Measurements from ENCODE around the gene ZNF276.
"Not testable (repeated sequence)": the region's sequence is repeated elsewhere in the genome, so short reads cannot be mapped to it uniquely, and the experiment has no call there.

ZNF276 gene

GRCh38 chr16:89688395-89688794 is 32.9 kb upstream of the ZNF276 start:
- Histone ChIP-seq H3K27ac (no peak overlapping the region), H3K9ac (ENCODE audit: insufficient read length) (no peak overlapping the region)

DNA sequence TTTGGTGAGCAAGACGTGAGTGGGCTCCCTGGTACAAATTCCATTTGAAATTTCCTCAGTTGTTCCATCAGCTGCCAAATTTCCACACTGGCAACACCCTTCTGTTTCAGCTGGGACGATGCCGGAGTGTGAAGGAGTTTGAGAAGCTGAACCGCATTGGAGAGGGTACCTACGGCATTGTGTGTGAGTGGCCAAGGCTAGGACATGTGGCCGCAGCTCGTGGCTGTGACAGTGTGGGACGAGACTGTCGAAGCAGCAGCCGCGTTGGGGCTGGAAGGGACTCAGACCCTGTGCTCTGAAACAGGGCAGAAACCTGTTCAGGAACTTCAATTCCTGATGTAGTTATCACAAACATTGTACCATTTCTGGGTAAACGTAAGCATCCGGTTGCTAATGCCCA is 32.2 kb upstream of the ZNF276 start:
- Histone ChIP-seq H3K36me3 (ENCODE audit: insufficient read depth, low read length) (peaks cover 2% of the 10 kb centered on the region; the same call in 1 of the 2 replicates), H3K9me3 (ENCODE audit: low read depth, low read length) (no peaks in the 10 kb centered on the region), H3K27ac (no peak overlapping the region), H3K4me3 (no peak overlapping the region), H3K9ac (ENCODE audit: insufficient read length) (no peak overlapping the region)
- TF ChIP-seq FOXP2 (optimal IDR thresholded peaks at IDR 0.05; ENCODE audit: control extremely low read depth, extremely low read length, insufficient read depth) (no peak), POLR2AphosphoS5 (IDR thresholded peaks at IDR 0.05; ENCODE audit: borderline replicate concordance, low read depth, low read length) (no peak), EZH2 (IDR thresholded peaks at IDR 0.05) (no peak)
- no peak for DNase-seq (ENCODE audit: low read depth, low spot score)

More at GRCh38 chr16:89688395-89688794, 32.9 kb upstream of the ZNF276 start:
- TF ChIP-seq EZH2 (IDR thresholded peaks at IDR 0.05) (no peak), POLR2AphosphoS5 (IDR thresholded peaks at IDR 0.05; ENCODE audit: borderline replicate concordance, low read depth, low read length) (no peak), FOXP2 (optimal IDR thresholded peaks at IDR 0.05; ENCODE audit: control extremely low read depth, extremely low read length, insufficient read depth) (no peak)
- peaks cover 2% of the 10 kb centered on the region; the same call in 1 of the 2 replicates for H3K36me3 ChIP-seq (ENCODE audit: insufficient read depth, low read length)
- H3K4me3 ChIP-seq: no peak overlapping the region
- no peaks in the 10 kb centered on the region for H3K9me3 ChIP-seq (ENCODE audit: low read depth, low read length)
- no peak for DNase-seq (ENCODE audit: low read depth, low spot score)

GRCh38 chr16:89689621-89690020 is 31.7 kb upstream of the ZNF276 start:
- H3K4me3 ChIP-seq; H3K27ac ChIP-seq; H3K36me3 ChIP-seq (ENCODE audit: insufficient read depth, low read length); H3K9ac ChIP-seq (ENCODE audit: insufficient read length); DNase-seq (ENCODE audit: low read depth, low spot score); H3K9me3 ChIP-seq (ENCODE audit: low read depth, low read length): not testable (repeated sequence)

DNA sequence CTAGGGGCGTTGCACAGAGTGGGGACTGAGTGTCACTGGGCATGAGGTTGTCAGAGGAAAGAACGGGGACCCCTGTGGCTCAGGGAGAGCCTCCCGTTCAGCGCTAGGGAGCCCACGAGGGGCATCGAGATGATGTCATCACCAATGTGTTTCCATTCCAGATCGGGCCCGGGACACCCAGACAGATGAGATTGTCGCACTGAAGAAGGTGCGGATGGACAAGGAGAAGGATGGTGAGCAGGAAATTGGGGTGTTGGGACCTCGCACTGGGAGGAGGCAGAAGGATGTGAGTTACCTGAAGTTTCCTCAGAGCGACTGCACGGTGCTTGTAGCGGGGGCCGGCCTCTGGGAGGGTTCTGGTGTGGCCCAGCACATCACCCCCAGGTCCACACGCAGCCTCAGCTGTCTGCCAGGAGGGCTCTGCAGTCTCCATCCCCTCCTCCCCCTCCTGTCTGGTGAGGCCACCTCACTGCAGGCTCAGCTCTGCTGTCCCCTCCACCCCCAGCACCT is 30.9 kb upstream of the ZNF276 start:
- DNase-seq (ENCODE audit: low read depth, low spot score): no peak

GRCh38 chr16:89691231-89691985 is 29.9 kb upstream of the ZNF276 start:
- DNase-seq (ENCODE audit: low read depth, low spot score): no peak
- Histone ChIP-seq H3K27ac (no peak overlapping the region), H3K9ac (ENCODE audit: insufficient read length) (no peak overlapping the region), H3K4me3 (no peak overlapping the region), H3K9me3 (ENCODE audit: low read depth, low read length) (no peaks in the 10 kb centered on the region), H3K36me3 (ENCODE audit: insufficient read depth, low read length) (peaks cover 2% of the 10 kb centered on the region; the same call in 1 of the 2 replicates)
- TF ChIP-seq POLR2AphosphoS5 (IDR thresholded peaks at IDR 0.05; ENCODE audit: borderline replicate concordance, low read depth, low read length): no peak
- no peak for TF ChIP-seq EZH2 (IDR thresholded peaks at IDR 0.05)
- no peak for TF ChIP-seq FOXP2 (optimal IDR thresholded peaks at IDR 0.05; ENCODE audit: control extremely low read depth, extremely low read length, insufficient read depth)

More for the DNA sequence above, 30.9 kb upstream of the ZNF276 start:
- H3K4me3 ChIP-seq: no peak overlapping the region
- no peak overlapping the region for H3K9ac ChIP-seq (ENCODE audit: insufficient read length)
- H3K9me3 ChIP-seq (ENCODE audit: low read depth, low read length): no peaks in the 10 kb centered on the region
- no peak overlapping the region for H3K27ac ChIP-seq
- TF ChIP-seq FOXP2 (optimal IDR thresholded peaks at IDR 0.05; ENCODE audit: control extremely low read depth, extremely low read length, insufficient read depth) (no peak), POLR2AphosphoS5 (IDR thresholded peaks at IDR 0.05; ENCODE audit: borderline replicate concordance, low read depth, low read length) (no peak), EZH2 (IDR thresholded peaks at IDR 0.05) (no peak)
- H3K36me3 ChIP-seq (ENCODE audit: insufficient read depth, low read length): peaks cover 2% of the 10 kb centered on the region; the same call in 1 of the 2 replicates

DNA sequence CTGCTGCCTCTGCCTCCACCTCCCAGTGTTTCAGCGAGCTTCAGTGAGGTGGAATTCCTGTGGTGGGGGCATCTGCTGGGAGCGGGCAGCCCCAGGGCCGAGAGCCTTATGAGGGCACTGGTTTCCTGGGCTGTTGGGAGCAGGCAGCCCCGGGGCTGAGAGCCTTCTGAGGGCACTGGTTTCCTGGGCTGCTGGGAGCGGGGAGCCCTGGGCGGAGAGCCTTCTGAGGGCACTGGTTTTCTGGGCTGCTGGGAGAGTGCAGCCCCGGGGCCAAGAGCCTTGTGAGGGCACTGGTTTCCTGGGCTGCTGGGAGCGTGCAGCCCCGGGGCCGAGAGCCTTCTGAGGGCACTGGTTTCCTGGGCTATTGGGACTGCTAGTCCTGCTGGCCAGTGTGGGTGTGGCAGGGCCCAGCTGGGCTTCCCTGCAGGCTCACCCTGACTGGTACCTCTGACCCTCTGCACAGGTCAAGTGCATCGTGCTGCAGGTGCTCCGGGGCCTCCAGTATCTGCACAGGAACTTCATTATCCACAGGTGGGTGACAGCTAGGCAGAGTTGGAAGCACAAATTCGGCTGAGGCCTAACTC is 29.3 kb upstream of the ZNF276 start:
- no peak for DNase-seq (ENCODE audit: low read depth, low spot score)
- Histone ChIP-seq H3K27ac (no peak overlapping the region), H3K4me3 (no peak overlapping the region), H3K9me3 (ENCODE audit: low read depth, low read length) (no peaks in the 10 kb centered on the region), H3K36me3 (ENCODE audit: insufficient read depth, low read length) (peaks cover 2% of the 10 kb centered on the region; the same call in 1 of the 2 replicates), H3K9ac (ENCODE audit: insufficient read length) (no peak overlapping the region)
- TF ChIP-seq FOXP2 (optimal IDR thresholded peaks at IDR 0.05; ENCODE audit: control extremely low read depth, extremely low read length, insufficient read depth) (no peak), POLR2AphosphoS5 (IDR thresholded peaks at IDR 0.05; ENCODE audit: borderline replicate concordance, low read depth, low read length) (no peak), EZH2 (IDR thresholded peaks at IDR 0.05) (no peak)

- Histone ChIP-seq H3K9ac (ENCODE audit: insufficient read length) (no peak overlapping the region), H3K9me3 (ENCODE audit: low read depth, low read length) (no peaks in the 10 kb centered on the region), H3K27ac (no peak overlapping the region), H3K36me3 (ENCODE audit: insufficient read depth, low read length) (peaks cover 2% of the 10 kb centered on the region; the same call in 1 of the 2 replicates), H3K4me3 (no peak overlapping the region)
- TF ChIP-seq POLR2AphosphoS5 (IDR thresholded peaks at IDR 0.05; ENCODE audit: borderline replicate concordance, low read depth, low read length) (no peak), EZH2 (IDR thresholded peaks at IDR 0.05) (no peak), FOXP2 (optimal IDR thresholded peaks at IDR 0.05; ENCODE audit: control extremely low read depth, extremely low read length, insufficient read depth) (no peak)
- no peak for DNase-seq (ENCODE audit: low read depth, low spot score)
Observed at GRCh38 chr16:89693289-89693731, 28.0 kb upstream of the ZNF276 start.

DNA sequence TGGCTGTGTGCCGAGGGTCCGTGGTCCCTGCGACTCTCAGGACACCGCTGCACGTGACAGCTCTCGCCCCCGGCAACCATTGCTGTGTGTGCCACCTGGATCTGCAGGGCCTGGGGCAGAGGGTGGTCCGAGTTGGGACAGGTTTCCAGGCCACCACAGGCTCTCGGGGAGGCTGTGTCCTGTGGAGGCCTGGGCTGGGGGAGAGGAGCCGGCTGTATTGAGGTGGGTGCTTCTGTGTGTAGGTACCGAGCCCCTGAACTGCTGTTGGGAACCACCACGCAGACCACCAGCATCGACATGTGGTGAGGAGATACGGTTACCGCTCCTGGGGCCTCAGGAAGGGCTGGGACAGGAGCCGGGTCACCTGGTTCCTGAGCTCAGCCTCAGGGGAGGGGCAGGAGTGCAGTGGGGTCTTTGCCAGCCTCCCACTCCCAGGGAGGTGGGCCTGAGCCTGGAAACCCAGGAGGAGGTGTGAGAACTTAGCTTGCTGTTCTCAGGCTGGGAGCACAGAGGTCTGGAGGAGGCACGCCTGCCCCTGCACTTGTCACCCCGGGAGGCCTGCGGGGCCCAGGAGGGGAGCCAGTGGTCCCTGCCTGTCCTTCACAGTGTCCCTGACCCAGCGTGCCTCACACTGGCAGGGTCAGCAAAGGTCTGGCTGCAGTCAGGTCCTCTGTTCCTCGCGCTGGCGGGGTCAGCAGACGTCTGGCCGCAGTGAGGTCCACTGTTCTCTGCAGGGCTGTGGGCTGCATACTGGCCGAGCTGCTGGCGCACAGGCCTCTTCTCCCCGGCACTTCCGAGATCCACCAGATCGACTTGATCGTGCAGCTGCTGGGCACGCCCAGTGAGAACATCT is 27.2 kb upstream of the ZNF276 start:
- Histone ChIP-seq H3K9me3 (ENCODE audit: low read depth, low read length) (no peaks in the 10 kb centered on the region), H3K27ac (no peak overlapping the region), H3K9ac (ENCODE audit: insufficient read length) (no peak overlapping the region), H3K4me3 (no peak overlapping the region), H3K36me3 (ENCODE audit: insufficient read depth, low read length) (peaks cover 2% of the 10 kb centered on the region; the same call in 1 of the 2 replicates)
- TF ChIP-seq EZH2 (IDR thresholded peaks at IDR 0.05): no peak
- no peak for TF ChIP-seq POLR2AphosphoS5 (IDR thresholded peaks at IDR 0.05; ENCODE audit: borderline replicate concordance, low read depth, low read length)
- no peak for TF ChIP-seq FOXP2 (optimal IDR thresholded peaks at IDR 0.05; ENCODE audit: control extremely low read depth, extremely low read length, insufficient read depth)
- no peak for DNase-seq (ENCODE audit: low read depth, low spot score)

DNA sequence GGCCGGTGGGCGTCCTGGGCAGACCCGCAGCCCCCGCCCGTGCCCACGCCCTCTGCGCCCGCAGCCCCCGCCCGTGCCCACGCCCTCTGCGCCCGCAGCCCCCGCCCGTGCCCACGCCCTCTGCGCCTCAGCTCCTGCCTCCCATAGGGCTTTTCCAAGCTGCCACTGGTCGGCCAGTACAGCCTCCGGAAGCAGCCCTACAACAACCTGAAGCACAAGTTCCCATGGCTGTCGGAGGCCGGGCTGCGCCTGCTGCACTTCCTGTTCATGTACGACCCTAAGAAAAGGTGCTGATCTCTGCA is 26.6 kb upstream of the ZNF276 start:
- DNase-seq (ENCODE audit: low read depth, low spot score); H3K36me3 ChIP-seq (ENCODE audit: insufficient read depth, low read length); H3K9ac ChIP-seq (ENCODE audit: insufficient read length); H3K9me3 ChIP-seq (ENCODE audit: low read depth, low read length); H3K4me3 ChIP-seq; H3K27ac ChIP-seq: not testable (repeated sequence)
